Lower leg skin (tissue), 4 donors: ENCODE results near the gene MDC1. TPM values are rescaled to one million over a fixed set of nuclear protein-coding genes. Genes with fewer than 3 reads are reported as not detected.
A peak's percentile ranks its signal among the peaks of the same experiment; 100 is the strongest.

Experiments
- DNase-seq, 2 donors: peaks; one replicate each; pipeline ENCODE4 v3.0.0-alpha.2; 2019; ENCODE audit warnings: low spot score in 2 of 2
- H3K4me3 ChIP-seq: fragments of 200-600 bp; sonication (generic); 2 replicates; pipeline ENCODE4 v1.5.1; 2017; ENCODE audit warnings: mild to moderate bottlenecking, low read depth; ENCODE audit not compliant: poor library complexity, severe bottlenecking
- CTCF ChIP-seq, 3 donors: fragments of 450-650 bp; IDR thresholded peaks; one replicate each; pipeline ENCODE4 v1.5.1; 2016; ENCODE audit warnings: antibody characterized with exemption in 3 of 3, mild to moderate bottlenecking in 3 of 3, moderate library complexity in 2 of 3
- POLR2A ChIP-seq, 2 donors: fragments of 450-650 bp; IDR thresholded peaks; one replicate each; pipeline ENCODE4 v1.6.1; 2016 to 2017; ENCODE audit warnings: antibody characterized with exemption in 2 of 2, mild to moderate bottlenecking in 1 of 2, moderate library complexity in 1 of 2
- WGBS, 2 donors: methylation state at CpG; one replicate each; pipeline ENCODE4 v1.1.5; 2018; 5-methylcytosine and 5-hydroxymethylcytosine counted together
- intact Hi-C: fragments of 100-400 bp; cut with DNase I; formaldehyde crosslinking; loops from one replicate; pipeline ENCODE4 v1.15.0; 2023; ENCODE audit warnings: low total_unique reads
- total RNA-seq, 4 donors: library from RNA; depleted of rRNA; stranded (reverse); fragments of >200 nt; gene quantifications; one replicate each; pipeline ENCODE4 v1.1.0, GENCODE V29; 2016

Gene MDC1
- total RNA-seq, 4 donors from 2014 or later, result 9.7 to 21.4 (median 9.8) TPM

GRCh38 chr6:30703821-30704220 lies 13.3 kb downstream of the MDC1 start:
- no peak overlapping the region for H3K4me3 ChIP-seq
- no peak for DNase-seq
- 96 to 97% methylated on average over 4 of the region's 4 CpGs for WGBS, 2 donors
- TF ChIP-seq POLR2A (IDR thresholded peaks at IDR 0.05) (no peak), CTCF (IDR thresholded peaks at IDR 0.05) (no peak)
- intact Hi-C loops, result no loop called here

- DNase-seq, result no peak
- 94 to 95% methylated on average over 10 of the region's 10 CpGs for WGBS, 2 donors
- intact Hi-C loops, result no loop called here
- H3K4me3 ChIP-seq, result no peak overlapping the region
- TF ChIP-seq CTCF (IDR thresholded peaks at IDR 0.05) (no peak), POLR2A (IDR thresholded peaks at IDR 0.05) (no peak)
These were observed 14.1 kb downstream of the MDC1 start for GRCh38 chr6:30703011-30703410.

GRCh38 chr6:30700340-30700739 lies 16.7 kb downstream of the MDC1 start:
- 44 to 49% methylated on average over 4 of the region's 4 CpGs for WGBS, 2 donors
- no peak overlapping the region for H3K4me3 ChIP-seq
- no peak for TF ChIP-seq POLR2A (IDR thresholded peaks at IDR 0.05)
- TF ChIP-seq CTCF (IDR thresholded peaks at IDR 0.05), result no peak
- no peak for DNase-seq
- intact Hi-C loops, result no loop called here

GRCh38 chr6:30696432-30696831 lies 20.6 kb downstream of the MDC1 start:
- TF ChIP-seq CTCF (IDR thresholded peaks at IDR 0.05) (no peak), POLR2A (IDR thresholded peaks at IDR 0.05) (no peak)
- no peak overlapping the region for H3K4me3 ChIP-seq
- no peak for DNase-seq
- 96% methylated on average over 5 of the region's 5 CpGs for WGBS, 2 donors
- intact Hi-C loops, result no loop called here

- peak overlapping the region; percentile 54 for H3K4me3 ChIP-seq
- no peak for DNase-seq
- 14 to 15% methylated on average over 8 of the region's 8 CpGs for WGBS, 2 donors
- intact Hi-C loops, result no loop called here
- TF ChIP-seq POLR2A (IDR thresholded peaks at IDR 0.05), result no peak
- TF ChIP-seq CTCF (IDR thresholded peaks at IDR 0.05), result no peak
These were observed 25.8 kb downstream of the MDC1 start for GRCh38 chr6:30691208-30691847.
